HG02759 (cell line): ENCODE measurements around the gene TREX2.
"Not testable (repeated sequence)": the region's sequence is repeated elsewhere in the genome, so short reads cannot be mapped to it uniquely, and the experiment has no call there.

ENCODE experiments used
- ATAC-seq: cut with Tn5 transposase; IDR thresholded peaks from one replicate; pipeline ENCODE4 v1.9.1; 2021; ENCODE audit warnings: mild to moderate bottlenecking, moderate library complexity; ENCODE audit not compliant: unreplicated experiment

The TREX2 gene

DNA sequence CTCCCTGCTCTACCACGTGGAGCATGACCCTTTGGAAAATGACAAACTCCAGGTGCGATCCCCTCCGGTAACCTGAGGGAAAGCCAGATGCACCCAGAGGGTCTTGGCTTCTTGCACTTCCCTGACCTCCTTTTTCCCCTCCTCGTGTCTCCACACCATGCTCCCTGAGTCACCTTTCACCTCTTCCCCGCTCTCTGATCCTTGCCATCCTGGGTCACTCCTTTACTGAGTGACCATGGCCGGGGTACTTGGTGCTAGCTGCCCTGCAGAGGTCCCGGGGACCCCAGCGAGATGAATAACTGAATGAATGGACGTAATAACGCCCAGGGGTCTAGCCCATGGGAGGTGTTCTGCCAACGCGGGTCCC lies 35.0 kb downstream of the TREX2 start:
- ATAC-seq = no peak

DNA sequence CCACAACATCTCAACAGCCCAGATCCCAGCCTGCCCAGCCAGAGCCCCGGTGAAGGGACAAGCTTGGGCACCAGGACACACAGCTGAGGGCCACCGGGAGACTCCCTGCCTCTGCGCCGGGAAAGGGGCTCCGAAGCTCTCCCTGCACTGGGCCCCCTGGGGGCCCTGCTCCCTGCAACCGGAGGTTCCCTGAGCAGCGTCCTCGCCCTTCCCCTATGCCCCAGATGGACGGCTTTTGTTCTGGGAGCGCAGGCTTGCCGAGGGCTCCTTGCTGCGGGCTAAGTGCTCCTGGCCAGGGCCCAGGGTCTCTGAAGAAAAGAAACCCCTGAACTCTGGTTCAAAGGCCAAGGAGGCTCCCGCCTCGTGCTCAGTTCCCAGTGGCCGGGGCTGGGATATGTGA lies 35.5 kb downstream of the TREX2 start:
- ATAC-seq = no peak

DNA sequence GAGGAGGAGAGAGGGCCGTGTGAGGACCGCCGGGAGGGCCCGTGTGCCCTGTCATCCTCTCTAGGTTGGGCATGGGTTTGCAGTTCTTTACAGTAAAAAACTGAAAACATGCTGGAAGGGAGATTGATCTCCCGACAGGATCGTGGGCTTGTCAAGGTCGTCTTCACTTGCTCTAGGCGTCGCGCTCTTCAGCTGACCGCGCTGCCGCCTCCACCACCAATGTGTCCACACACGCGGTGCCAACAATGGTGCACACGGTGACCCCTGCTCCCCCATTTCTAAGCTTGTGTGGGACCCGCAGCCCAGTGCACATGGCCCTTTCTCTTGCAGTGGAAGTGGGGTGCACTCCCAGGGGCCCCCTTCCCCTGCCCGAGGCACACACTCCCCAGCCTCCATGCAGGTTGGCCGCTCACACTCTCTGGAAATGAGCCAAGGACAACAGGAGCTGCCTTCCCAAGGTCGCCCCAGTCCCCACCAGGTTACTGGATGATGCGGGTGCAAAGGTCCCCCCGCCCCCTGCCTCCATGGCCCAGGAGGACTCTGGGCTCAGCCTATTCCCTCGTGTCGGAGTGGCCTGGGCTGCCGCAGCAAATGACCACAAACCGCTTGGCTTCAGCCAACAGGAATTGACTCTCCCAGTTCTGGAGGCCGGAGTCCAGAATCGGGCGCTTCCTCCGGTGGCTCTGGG lies 36.3 kb downstream of the TREX2 start:
- no peak for ATAC-seq

DNA sequence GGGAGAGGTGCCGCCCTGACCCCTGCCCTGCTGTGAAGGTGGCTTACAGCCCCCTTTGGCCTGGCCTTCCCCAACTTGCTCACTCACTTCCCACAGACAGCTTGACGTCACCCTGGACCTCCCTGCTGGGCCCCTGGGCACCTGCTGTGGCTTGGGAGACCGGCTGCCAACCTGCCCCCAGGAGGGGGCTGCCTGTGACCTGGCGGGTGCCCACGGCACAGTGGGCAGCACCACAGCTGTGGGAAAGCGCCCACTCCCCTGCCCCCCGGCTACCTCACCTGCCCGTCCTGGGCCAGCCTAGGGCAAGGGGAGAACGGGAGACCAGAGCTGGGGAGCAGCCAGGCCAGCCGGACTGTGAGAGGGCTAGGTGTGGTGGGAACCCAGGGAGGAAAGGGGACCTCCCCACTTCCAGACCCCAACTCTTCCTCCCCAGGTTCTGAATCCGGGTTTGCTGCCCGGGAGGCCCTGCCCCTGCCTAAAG lies 36.9 kb downstream of the TREX2 start:
- ATAC-seq = no peak

DNA sequence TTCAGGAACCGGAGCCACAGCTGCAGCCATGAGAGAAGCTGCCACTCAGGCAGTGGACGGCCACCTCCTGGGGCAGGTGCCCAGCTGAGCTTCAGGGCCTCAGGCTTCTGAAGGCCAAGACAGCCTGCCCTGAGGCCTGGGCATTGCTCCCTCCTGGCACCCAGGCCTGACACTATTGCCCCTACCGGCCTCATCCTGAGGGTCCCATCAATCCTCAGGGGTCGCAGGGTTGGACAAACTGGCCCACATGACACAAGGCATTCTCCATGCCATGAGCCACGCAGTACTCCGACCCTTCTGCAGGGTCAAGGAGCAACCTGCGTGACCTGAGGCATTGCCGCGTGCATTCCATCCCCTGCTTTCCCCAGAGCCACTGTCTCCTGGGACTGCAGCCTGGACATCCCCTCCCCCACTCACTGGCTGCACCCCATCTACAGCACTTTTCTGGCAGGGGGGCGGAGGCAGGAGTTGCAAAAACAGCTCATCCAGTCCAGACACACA lies 37.6 kb downstream of the TREX2 start:
- ATAC-seq = no peak

DNA sequence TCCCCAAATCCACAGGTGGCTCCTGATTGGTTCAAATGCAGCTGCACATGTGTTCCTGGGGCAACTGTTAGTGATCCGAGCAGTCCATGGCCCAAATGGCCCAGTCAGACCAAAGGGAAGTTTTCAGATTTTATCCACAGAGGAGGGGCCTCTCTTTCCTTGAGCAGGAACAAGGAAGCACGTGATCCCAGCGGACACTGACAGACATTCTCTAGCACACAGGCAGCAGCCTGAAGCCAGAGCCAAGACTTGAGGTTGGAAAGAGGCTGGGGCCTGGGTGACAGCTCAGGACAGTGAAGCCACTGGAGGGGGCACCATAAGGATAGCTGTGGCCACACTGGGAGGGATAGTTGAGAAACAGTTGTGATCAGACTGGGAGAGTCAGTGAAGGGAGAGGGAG lies 38.1 kb downstream of the TREX2 start:
- no peak for ATAC-seq

DNA sequence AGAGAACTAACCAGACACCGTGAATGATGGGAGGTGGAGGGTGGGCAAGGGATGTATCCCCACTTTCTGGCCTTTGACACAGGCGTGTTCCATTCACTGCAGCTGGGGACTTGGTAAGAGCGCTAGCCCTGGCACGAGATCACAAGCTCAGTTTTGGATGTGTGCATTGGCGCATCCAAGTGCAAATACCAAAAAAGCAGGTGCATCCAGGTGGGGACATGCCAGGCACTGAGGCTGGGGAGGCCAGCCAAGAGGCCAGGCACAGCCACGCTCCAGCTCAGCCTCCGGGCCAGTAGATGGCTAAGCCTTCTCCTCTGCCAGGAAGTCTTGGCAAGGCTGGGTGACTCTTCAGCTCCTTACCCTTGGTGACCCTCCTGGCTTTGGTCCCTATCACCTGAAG lies 39.0 kb downstream of the TREX2 start:
- ATAC-seq = no peak

DNA sequence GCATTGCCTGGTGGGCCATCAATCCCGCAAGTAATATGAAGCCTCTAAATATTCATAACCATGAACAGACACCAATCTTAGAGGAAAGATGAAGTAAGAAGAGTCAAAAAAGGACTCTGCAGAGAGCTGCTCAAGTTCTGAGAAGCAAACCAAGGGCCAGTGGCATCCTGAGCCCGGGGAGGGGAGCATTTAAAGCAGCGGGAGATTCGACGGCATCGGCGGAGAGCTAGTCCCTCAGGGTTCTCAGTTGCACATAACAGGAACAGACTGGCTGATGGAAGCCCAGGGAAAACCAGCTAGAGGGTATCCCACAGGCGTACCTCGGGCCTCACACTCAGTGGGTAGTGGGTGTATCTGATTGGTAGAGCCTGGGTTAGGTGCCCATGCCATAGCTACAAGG lies 39.8 kb downstream of the TREX2 start:
- ATAC-seq = no peak

DNA sequence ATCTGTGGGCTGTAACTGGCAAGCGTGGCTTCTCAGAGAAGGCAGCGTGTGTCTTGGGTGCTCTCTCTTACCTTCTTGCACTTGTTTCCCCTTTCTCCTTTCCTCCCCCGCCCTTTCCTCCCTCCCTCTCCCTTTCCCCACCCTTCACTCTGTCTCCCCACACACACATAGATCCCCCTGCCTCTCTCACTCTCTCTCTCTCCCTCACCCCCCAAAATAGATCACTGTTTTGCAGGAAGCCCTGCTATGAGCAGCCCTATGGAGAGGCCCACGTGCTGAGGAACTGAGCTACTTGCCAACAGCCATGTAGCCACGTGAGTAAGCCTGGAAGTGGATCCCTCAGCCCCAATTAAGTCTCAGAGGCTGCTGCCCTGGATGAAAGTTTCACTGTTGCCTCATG lies 40.4 kb downstream of the TREX2 start:
- no peak for ATAC-seq

DNA sequence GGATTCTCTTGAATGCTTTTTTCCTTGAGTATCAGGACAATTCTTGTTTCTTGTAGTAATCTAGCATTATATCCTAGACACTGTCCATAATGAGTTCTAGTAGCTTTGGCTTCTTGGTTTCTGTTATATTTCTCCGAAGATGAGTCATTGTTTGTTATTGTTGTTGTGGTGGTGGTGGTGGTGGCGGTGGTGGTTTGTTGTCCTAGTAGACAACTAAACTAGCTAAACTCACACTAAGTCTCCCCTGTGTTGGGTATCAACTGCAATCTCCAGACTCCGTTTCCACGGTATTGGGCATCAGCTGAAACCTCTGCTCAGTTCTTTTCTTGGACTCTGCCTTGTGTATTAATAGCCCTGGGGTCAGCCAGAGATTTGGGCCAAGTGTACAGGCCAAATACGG lies 41.5 kb downstream of the TREX2 start:
- ATAC-seq = not testable (repeated sequence)

DNA sequence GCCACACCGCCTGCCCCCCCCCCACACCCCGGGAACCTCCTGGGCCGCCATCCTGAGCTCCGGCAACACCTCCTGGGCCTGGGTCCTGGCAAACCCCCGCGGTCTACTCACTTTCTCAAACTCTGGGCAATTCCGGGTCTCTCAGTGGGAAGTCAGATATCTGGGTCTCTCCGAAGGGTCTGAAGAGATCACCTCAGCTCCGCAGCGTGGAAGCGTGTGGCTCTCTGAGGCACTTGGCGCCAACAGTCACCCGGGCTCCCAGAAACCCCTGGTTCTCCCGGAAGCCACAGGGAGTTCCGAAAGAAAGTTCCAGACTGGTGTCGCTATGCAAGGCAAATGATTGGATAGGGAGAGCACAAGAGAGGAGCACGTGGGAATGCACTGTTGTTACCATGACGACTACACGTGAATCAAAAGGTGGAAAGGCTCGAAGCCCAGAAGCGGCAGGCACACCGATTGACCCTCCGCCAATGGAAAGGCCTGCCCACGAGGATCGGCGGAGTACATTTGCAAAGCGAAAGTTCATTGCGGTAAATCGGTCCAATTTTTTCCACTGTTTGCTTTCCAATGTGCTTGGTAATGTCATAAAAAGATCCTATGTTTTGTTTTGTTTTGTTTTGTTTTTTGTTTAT lies 44.6 kb downstream of the TREX2 start, which contains the start of gene PNMA6E:
Gene PNMA6E (minus strand): TSS at position 218 of the 632 bp plus-strand sequence. CDS start 2,501 bp downstream, outside the sequence.
- ATAC-seq = no peak

DNA sequence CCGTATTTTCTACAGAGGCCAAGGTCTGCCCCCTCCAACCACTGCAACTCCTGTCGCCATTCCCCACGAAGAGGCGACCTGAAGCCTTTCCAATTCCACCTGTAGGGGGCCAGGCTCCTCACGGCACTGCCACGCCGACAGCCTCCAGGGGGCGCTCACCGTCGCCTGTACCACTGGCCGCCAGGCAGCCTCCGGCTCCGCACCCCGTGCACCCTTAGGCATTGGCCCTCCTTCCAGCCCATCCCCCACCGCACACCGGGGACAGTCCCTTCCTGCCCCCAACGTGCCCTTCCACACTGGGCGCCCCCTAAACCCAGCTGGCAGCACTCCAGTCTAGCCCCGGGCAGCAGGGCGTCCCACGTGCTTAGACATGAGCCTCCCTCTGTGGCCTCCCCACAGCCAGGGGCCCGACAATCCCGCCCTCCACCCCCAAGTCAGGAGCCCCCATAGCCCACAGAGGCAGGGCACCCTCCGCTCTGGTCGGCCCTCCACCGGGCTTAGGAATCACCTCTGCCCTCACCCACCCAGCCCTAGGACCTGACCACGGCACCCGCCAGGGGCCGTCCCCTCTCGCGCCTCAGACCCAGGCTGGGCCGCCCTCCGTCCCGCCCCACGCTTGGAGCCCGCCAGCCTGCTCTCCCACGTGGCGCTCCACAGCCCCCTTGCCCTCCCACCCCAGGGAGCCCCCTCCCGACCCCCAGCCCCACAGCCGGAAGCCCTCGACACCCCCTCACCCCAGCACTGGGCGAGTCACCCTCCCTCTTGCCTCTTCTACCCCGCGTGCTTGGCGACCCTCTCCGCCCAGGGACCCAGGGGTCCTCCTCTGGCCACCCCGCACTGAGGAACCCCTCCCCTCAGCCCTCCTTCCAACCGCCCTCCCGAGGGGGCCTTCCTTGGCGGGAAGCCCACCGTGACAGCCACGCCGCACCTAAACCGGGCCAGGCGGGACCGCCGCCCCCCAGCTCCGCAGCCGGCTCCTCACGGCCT lies 45.4 kb downstream of the TREX2 start:
- peak; percentile 63 for ATAC-seq

DNA sequence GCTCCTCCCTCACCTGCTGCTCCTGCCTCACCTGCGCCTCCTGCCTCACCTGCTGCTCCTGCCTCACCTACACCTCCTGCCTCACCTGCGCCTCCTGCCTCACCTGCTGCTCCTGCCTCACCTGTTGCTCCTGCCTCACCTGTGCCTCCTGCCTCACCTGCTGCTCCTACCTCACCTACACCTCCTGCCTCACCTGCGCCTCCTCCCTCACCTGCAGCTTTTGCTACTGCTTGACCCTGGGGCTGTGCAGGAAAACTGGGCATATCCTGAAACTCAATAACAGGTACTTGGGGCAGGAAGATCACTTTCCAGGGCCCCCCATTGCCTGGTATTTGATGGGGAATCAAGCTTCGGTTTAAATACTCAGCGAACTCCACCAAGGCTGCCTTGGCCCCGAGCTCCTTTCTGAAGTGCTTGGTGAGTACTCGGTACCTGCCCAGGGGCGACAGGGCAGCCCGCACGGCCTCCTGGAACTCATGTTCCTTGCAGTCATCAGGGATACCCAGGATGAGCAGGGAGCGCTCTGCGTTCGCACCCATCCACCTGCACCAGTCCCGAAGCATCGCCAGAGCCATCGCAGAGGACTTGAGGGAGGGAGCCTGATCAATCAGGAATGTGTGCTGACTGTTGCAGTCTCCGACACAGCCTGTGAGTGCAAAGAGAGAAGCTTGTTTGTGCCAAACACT lies 47.4 kb downstream of the TREX2 start:
- no peak for ATAC-seq

DNA sequence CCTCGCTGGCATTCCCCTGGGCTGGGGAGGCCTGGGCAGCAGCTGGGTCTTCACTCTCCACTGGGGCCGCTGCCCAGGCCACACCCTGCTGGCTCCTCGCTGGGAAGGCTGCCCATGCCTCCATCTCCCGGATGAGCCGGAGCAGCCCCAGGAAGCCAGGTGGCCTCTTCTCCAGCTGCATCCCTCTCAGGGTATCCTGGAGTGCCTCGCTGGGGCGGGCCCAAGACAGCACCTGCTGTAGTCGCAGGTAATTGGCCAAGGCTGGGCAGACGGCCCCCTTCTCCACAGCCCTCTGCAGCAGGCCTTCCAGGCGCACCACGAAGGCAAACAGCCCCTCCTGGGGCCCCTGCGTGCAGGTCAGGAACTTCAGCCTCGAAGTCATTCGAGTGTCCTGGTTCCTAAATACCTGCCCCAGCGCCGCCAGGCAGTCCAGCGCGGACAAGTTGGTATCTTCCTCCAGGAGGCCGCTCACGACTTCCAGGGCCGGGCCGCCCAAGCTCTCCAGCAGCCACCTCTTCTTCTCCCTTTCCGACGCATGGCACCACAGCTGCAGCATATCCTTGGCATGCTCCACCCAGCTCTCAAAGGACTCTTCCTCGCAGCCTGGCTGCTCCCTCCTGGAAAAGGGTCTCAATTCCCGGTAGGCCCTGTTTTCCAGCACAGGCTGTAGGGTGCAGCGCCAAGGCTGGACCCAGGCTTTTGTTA lies 48.4 kb downstream of the TREX2 start:
- no peak for ATAC-seq

DNA sequence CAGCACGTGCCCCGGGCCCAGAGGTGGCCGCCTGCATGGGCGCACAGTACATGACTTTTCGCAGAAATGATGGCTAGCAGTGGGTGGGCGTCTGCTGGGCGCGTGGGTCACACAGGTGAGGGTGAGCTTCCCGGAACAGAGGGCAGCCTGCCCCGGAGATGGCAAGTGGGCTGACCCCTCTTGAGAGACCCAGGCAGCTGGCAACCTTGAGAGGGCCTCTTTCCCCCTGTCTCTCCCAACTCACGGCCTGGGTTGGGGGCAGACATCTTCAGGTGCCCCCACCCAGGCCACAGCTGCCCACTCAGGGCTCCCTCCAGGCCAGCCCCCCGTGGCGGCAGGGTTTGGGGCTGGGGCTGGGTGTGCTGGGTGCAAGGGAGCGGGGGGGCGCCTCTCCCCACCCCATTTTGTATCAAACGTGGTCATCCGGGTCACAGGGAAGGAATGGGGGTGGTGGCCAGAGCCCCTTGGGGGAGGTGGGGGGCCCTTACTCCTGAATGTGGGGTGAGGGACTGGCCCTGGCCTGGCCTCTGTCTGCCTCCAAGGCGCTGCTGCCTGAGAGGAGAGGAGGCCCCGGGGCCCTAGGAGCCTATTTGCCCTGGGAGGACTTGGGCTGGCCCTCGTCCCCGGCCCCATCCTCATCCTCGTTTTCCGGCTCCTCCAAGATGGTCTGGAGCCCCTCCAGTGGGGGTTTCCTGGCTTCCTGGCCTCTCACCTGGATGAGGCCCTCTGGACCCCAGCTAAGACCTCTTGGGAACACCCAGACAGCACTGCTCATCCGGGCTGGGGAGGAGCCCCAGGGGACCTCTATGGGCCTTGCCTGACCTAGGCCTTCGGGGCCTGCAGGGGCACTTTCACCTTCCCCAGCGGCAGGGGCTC lies 49.3 kb downstream of the TREX2 start:
- ATAC-seq = no peak

DNA sequence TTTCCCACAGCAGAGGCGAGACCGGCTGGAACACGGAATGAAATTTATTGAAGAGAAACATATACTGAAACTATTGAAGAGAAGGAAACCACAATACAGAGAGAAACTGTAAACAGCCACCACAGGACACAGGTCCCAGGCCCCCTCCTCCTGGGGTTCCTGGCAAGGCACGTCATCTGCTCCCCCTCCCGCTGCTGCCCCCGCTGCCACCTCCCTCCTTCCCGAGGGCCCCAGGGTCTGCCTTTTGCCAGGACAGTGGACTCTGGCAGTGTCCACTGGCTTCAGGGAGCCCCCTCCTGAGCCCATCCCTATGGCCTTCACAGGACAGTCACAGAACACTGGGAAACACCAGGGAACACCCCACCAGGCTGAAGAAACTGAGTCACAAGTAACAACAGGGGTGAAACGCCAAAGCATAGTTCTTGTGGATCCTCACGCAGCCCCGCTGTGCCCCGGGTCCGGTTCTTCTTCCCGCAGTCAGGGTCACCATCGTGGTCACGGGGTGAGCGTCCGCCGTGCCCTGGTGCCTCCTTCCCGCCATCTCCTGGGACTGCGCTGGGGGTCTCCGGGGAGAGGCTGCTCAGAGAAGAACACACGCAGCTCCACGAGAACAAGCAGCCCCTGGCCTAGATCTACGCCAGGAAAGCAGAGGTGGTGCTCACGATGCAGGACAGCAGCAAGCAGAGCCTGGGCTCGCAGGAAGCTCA lies 50.1 kb downstream of the TREX2 start:
- ATAC-seq = no peak

DNA sequence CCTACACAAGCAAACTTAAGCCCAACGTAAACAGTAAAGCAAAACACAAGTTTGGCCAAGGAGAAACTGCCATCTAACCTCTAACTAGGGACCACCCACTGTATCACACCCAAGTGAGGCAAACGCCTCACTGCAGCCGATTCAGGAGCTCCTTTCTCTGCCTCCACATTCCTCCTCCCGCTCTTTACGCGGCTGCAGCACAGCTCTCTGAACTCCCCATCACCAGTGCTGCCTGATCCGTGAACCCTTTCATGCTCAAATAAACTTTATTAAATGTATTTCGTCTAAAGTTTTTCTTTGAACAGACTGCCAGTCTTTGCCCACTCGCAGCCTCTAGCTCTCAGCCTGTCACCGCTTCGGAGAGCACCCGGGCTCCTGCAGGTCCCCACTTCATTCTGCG lies 51.2 kb downstream of the TREX2 start:
- ATAC-seq = no peak
